Smooth muscle cell (in vitro differentiated cells): ENCODE measurements around the gene SEPTIN11. TPM values are rescaled to one million over a fixed set of nuclear protein-coding genes. Genes with fewer than 3 reads are reported as not detected.
A peak's percentile ranks its signal among the peaks of the same experiment; 100 is the strongest.
"Not testable (repeated sequence)": the region's sequence is repeated elsewhere in the genome, so short reads cannot be mapped to it uniquely, and the experiment has no call there.

Source experiments
- DNase-seq: peaks from one replicate; lab custom pipeline; 2025; ENCODE audit not compliant: unreplicated experiment; lab: John Stamatoyannopoulos, UW
- H2AFZ ChIP-seq: fragments of 200-600 bp; sonication (generic); 2 replicates; pipeline ENCODE4 v1.6.0; 2016; ENCODE audit warnings: antibody characterized with exemption, low read depth, mild to moderate bottlenecking
- H3F3A ChIP-seq: fragments of 200-600 bp; sonication (generic); 2 replicates; pipeline ENCODE4 v1.6.0; 2017; ENCODE audit warnings: antibody characterized with exemption, low read depth
- H3K27ac ChIP-seq: fragments of 200-600 bp; sonication (generic); 2 replicates; pipeline ENCODE4 v1.5.1; 2016; ENCODE audit warnings: low read depth, mild to moderate bottlenecking
- H3K27me3 ChIP-seq: fragments of 200-600 bp; sonication (generic); 2 replicates; pipeline ENCODE4 v1.6.1; 2016; ENCODE audit warnings: low read depth, mild to moderate bottlenecking
- H3K36me3 ChIP-seq: fragments of 200-600 bp; sonication (generic); 2 replicates; pipeline ENCODE4 v1.5.1; 2016; ENCODE audit warnings: low read depth
- H3K4me1 ChIP-seq: fragments of 200-600 bp; sonication (generic); 2 replicates; pipeline ENCODE4 v1.5.1; 2016; ENCODE audit warnings: low read depth
- H3K4me2 ChIP-seq: fragments of 200-600 bp; sonication (generic); 2 replicates; pipeline ENCODE4 v1.6.0; 2016; ENCODE audit warnings: mild to moderate bottlenecking
- H3K4me3 ChIP-seq: fragments of 200-600 bp; sonication (generic); 2 replicates; pipeline ENCODE4 v1.5.1; 2016; ENCODE audit warnings: mild to moderate bottlenecking
- H3K79me2 ChIP-seq: fragments of 200-600 bp; sonication (generic); 2 replicates; pipeline ENCODE4 v1.6.0; 2016; ENCODE audit warnings: low read depth, mild to moderate bottlenecking
- H3K9ac ChIP-seq: fragments of 200-600 bp; sonication (generic); 2 replicates; pipeline ENCODE4 v1.6.0; 2016; ENCODE audit warnings: low read depth
- H3K9me3 ChIP-seq: fragments of 200-600 bp; sonication (generic); replicated peaks from 2 replicates; pipeline ENCODE4 v1.5.1; 2016; ENCODE audit warnings: low read depth
- H4K20me1 ChIP-seq: fragments of 200-600 bp; sonication (generic); 2 replicates; pipeline ENCODE4 v1.6.0; 2016; ENCODE audit warnings: low read depth
- WGBS: methylation state at CpG from one replicate; pipeline ENCODE4 v1.1.7; 2016; ENCODE audit warnings: low lambda C conversion rate; 5-methylcytosine and 5-hydroxymethylcytosine counted together
- polyA plus RNA-seq: library from polyadenylated mRNA; unstranded; fragments of >200 nt; fragmentation: Nextera tagmentation; extraction: Ambion mirVana; gene quantifications from 2 replicates; pipeline ENCODE4 v1.2.1, GENCODE V29; 2016
- total RNA-seq: library from RNA; depleted of rRNA; stranded (reverse); fragments of >200 nt; gene quantifications from 2 replicates; pipeline ENCODE4 v1.2.3, GENCODE V29; 2014
- TF ChIP-seq, protein P1 (sequence below): fragments of 200-600 bp; sonication (generic); IDR thresholded peaks from 2 replicates; pipeline ENCODE4 v1.5.1; 2017; ENCODE audit warnings: borderline replicate concordance, mild to moderate bottlenecking, antibody characterized with exemption; ENCODE audit not compliant: insufficient read depth, poor library complexity, severe bottlenecking

Gene SEPTIN11
- total and polyA plus RNA-seq, 2 experiments from 2014 or later, result 157 to 244 TPM

DNA sequence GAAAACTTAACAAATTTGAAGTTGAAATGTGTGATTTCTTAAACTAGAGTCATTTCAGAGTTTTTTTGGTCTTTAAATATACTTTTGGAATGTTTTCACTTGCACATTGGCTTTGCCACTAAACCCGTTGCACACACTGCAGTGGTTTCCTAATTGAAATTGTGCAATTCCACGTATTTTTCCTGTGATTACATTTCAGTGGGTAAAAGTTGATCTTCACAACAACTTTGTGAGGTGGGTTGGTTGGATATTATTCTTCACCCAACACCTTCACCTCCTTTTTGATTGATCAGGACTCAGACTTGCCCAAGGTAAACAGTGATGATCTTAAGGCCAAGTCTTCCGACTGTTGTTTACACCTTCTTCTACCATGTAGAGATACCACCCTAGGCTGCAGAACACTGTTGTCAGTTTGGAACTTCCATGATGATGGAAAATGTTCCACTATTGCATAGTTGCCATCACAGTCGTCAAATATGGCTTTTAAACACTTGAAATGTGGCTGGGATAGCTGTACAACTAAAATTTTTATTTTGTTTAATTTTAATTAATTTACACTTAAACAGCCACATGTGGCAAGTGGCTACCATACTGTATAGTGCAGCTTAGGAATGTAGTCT is 13.7 kb downstream of the SEPTIN11 start:
- H3K27ac ChIP-seq, result no peak overlapping the region
- DNase-seq, result no peak
- H3K4me2 ChIP-seq, result no peak overlapping the region

DNA sequence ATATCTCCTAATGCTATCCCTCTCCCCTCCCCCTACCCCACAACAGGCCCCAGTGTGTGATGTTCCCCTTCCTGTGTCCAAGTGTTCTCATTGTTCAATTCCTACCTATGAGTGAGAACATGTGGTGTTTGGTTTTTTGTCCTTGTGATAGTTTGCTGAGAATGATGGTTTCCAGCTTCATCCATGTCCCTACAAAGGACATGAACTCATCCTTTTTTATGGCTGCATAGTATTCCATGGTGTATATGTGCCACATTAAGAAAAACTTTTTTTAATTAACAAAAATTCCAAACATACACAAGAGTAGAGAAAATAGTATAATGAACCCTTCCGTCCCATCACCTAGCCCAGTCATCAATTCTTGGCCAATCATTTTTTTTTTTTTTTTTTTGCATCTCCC is 14.4 kb downstream of the SEPTIN11 start:
- not testable (repeated sequence) for H3K4me3 ChIP-seq, DNase-seq, H3F3A ChIP-seq, H3K36me3 ChIP-seq, H3K9me3 ChIP-seq, H3K27me3 ChIP-seq, H3K9ac ChIP-seq, H3K27ac ChIP-seq, H2AFZ ChIP-seq, H3K4me2 ChIP-seq
- peaks cover 93% of the 10 kb centered on the region for H4K20me1 ChIP-seq
- peaks cover 98% of the 10 kb centered on the region for H3K79me2 ChIP-seq
- WGBS, result 100% methylated on average over 1 of the region's 1 CpG
- peaks cover 29% of the 10 kb centered on the region for H3K4me1 ChIP-seq

More for the DNA sequence above, 13.7 kb downstream of the SEPTIN11 start:
- H3K9me3 ChIP-seq, result no peaks in the 10 kb centered on the region
- H3K79me2 ChIP-seq, result peaks cover 98% of the 10 kb centered on the region
- no peak overlapping the region for H3K4me3 ChIP-seq
- 78% methylated on average over 4 of the region's 4 CpGs for WGBS
- H4K20me1 ChIP-seq, result peaks cover 93% of the 10 kb centered on the region
- H3K36me3 ChIP-seq, result no peaks in the 10 kb centered on the region
- peaks cover 10% of the 10 kb centered on the region for H3F3A ChIP-seq
- H2AFZ ChIP-seq, result no peak overlapping the region
- H3K27me3 ChIP-seq, result no peaks in the 10 kb centered on the region
- no peak overlapping the region for H3K9ac ChIP-seq
- peaks cover 22% of the 10 kb centered on the region for H3K4me1 ChIP-seq
- TF ChIP-seq, protein P1, sequence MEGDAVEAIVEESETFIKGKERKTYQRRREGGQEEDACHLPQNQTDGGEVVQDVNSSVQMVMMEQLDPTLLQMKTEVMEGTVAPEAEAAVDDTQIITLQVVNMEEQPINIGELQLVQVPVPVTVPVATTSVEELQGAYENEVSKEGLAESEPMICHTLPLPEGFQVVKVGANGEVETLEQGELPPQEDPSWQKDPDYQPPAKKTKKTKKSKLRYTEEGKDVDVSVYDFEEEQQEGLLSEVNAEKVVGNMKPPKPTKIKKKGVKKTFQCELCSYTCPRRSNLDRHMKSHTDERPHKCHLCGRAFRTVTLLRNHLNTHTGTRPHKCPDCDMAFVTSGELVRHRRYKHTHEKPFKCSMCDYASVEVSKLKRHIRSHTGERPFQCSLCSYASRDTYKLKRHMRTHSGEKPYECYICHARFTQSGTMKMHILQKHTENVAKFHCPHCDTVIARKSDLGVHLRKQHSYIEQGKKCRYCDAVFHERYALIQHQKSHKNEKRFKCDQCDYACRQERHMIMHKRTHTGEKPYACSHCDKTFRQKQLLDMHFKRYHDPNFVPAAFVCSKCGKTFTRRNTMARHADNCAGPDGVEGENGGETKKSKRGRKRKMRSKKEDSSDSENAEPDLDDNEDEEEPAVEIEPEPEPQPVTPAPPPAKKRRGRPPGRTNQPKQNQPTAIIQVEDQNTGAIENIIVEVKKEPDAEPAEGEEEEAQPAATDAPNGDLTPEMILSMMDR, result no peak

DNA sequence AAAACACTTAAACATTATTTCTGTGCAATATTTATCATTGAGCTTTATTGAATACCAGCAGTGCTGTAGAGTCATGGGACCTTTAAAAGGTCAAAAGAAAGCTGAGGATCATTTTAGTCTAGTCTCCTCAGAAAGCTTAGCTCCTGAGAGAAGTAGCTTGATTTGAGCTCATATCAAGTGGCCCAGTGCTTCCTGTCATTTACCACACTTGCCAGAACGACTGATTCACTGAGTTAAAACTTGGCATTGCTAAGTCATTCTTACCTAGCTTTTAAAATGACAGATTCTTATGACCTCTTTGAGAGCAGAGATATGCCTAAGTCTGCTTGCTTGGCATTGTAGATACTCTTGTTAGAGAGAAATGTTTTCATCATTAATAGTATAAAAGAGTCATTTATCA is 15.2 kb downstream of the SEPTIN11 start:
- H3K4me2 ChIP-seq, result no peak overlapping the region
- H3K9me3 ChIP-seq, result no peaks in the 10 kb centered on the region
- TF ChIP-seq, protein P1, result no peak
- H3K4me3 ChIP-seq, result no peak overlapping the region
- peaks cover 37% of the 10 kb centered on the region for H3K4me1 ChIP-seq
- H4K20me1 ChIP-seq, result peaks cover 94% of the 10 kb centered on the region
- H3K9ac ChIP-seq, result no peak overlapping the region
- H3K27ac ChIP-seq, result no peak overlapping the region
- WGBS, result 80% methylated on average over 1 of the region's 1 CpG
- no peaks in the 10 kb centered on the region for H3K27me3 ChIP-seq
- H3K79me2 ChIP-seq, result peaks cover 98% of the 10 kb centered on the region
- H2AFZ ChIP-seq, result no peak overlapping the region
- DNase-seq, result no peak
- peaks cover 10% of the 10 kb centered on the region for H3F3A ChIP-seq
- no peaks in the 10 kb centered on the region for H3K36me3 ChIP-seq

DNA sequence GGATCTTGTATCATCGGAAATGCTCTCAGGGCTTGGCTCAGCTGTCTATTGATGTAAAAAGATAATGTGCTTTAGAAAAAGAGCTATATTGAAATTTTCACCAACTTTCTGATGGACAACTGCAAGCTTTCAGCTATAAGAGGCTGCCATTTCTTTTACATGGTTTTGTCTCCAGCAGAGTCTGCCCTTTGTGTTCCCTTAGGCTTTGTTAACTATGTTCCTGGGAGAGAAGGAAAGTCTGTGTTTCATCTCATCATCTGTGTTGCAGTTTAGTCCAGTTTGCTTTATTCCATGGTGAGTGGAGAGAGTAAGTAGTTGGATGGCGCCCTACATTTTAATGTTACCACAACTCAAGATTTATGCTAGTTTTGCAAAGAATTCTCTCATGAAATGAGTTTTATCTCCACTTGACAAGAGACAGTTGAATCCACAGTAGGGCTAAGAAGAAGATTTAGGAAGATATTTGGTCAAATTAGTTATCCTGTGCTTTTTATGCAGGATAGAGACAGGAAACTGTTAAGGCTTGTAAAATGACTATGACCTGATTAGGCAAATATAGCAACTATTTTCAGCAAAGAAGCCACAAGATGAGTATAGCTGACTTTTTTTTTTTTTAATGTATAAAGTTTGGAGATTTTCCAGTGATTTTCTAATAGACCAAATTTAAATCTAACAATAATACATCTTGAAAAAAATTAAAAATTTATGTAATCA is 16.5 kb downstream of the SEPTIN11 start:
- H3K27ac ChIP-seq, result peak overlapping the region; percentile 69
- H3K27me3 ChIP-seq, result no peaks in the 10 kb centered on the region
- H3K4me2 ChIP-seq, result peak overlapping the region; percentile 64
- peaks cover 98% of the 10 kb centered on the region for H3K79me2 ChIP-seq
- peaks cover 41% of the 10 kb centered on the region for H3K4me1 ChIP-seq
- no peaks in the 10 kb centered on the region for H3K36me3 ChIP-seq
- TF ChIP-seq, protein P1, result no peak
- peaks cover 10% of the 10 kb centered on the region for H3F3A ChIP-seq
- DNase-seq, result no peak
- H3K9me3 ChIP-seq, result no peaks in the 10 kb centered on the region
- 57% methylated on average over 2 of the region's 2 CpGs for WGBS
- no peak overlapping the region for H3K9ac ChIP-seq
- peaks cover 94% of the 10 kb centered on the region for H4K20me1 ChIP-seq
- no peak overlapping the region for H3K4me3 ChIP-seq
- H2AFZ ChIP-seq, result no peak overlapping the region
